OCI-LY7 (cell line): ENCODE data around the gene ELFN1.

Experiments
- EZH2phosphoT487 ChIP-seq: fragments of 200-600 bp; sonication (generic); IDR thresholded peaks from 2 replicates; pipeline ENCODE4 v1.6.1; 2018; ENCODE audit warnings: low read depth, borderline replicate concordance, mild to moderate bottlenecking, mixed run types, antibody characterized with exemption, low read length, moderate library complexity, mixed read lengths
- TF ChIP-seq, protein P1 (sequence below): fragments of 200-600 bp; sonication (generic); conservative IDR thresholded peaks from 2 replicates; pipeline ENCODE4 v1.5.1; 2014; ENCODE audit warnings: mild to moderate bottlenecking, antibody characterized with exemption, low read length, moderate library complexity, mixed read lengths

- TF ChIP-seq, protein P1, sequence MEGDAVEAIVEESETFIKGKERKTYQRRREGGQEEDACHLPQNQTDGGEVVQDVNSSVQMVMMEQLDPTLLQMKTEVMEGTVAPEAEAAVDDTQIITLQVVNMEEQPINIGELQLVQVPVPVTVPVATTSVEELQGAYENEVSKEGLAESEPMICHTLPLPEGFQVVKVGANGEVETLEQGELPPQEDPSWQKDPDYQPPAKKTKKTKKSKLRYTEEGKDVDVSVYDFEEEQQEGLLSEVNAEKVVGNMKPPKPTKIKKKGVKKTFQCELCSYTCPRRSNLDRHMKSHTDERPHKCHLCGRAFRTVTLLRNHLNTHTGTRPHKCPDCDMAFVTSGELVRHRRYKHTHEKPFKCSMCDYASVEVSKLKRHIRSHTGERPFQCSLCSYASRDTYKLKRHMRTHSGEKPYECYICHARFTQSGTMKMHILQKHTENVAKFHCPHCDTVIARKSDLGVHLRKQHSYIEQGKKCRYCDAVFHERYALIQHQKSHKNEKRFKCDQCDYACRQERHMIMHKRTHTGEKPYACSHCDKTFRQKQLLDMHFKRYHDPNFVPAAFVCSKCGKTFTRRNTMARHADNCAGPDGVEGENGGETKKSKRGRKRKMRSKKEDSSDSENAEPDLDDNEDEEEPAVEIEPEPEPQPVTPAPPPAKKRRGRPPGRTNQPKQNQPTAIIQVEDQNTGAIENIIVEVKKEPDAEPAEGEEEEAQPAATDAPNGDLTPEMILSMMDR, result no peak
- no peak for TF ChIP-seq EZH2phosphoT487
Observed at GRCh38 chr7:1740214-1740613, 70.1 kb downstream of the ELFN1 start.
